Right lobe of liver (tissue), 4 donors: Measurements from ENCODE around the gene SPC24.

ENCODE experiments used
- POLR2A ChIP-seq: fragments of 450-650 bp; IDR thresholded peaks from one replicate; pipeline ENCODE4 v1.6.1; 2017; ENCODE audit warnings: antibody characterized with exemption, mild to moderate bottlenecking
- TF ChIP-seq, protein P1 (sequence below), 4 donors: fragments of 200-600 bp in 3 of 4; fragments of 450-650 bp in 1 of 4; IDR thresholded peaks; one replicate each; pipeline versions ENCODE4 v1.5.1 to v1.8.0; 2016 to 2022; ENCODE audit warnings: antibody characterized with exemption in 4 of 4, mild to moderate bottlenecking in 2 of 4
- donor health status: DM: no; HTN: no; CAD: no.
- donor health status: DM: no; HTN: no; CAD: no.
- donor health status: DM: no; HTN: yes; CAD: no.

- TF ChIP-seq, protein P1, sequence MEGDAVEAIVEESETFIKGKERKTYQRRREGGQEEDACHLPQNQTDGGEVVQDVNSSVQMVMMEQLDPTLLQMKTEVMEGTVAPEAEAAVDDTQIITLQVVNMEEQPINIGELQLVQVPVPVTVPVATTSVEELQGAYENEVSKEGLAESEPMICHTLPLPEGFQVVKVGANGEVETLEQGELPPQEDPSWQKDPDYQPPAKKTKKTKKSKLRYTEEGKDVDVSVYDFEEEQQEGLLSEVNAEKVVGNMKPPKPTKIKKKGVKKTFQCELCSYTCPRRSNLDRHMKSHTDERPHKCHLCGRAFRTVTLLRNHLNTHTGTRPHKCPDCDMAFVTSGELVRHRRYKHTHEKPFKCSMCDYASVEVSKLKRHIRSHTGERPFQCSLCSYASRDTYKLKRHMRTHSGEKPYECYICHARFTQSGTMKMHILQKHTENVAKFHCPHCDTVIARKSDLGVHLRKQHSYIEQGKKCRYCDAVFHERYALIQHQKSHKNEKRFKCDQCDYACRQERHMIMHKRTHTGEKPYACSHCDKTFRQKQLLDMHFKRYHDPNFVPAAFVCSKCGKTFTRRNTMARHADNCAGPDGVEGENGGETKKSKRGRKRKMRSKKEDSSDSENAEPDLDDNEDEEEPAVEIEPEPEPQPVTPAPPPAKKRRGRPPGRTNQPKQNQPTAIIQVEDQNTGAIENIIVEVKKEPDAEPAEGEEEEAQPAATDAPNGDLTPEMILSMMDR (IDR thresholded peaks at IDR 0.05): no peak
- TF ChIP-seq POLR2A: no peak
Measured at GRCh38 chr19:11198175-11198534, 42.6 kb upstream of the SPC24 start.
